Gastroesophageal sphincter (tissue), 4 donors: ENCODE data around the gene FBXO48. TPM values are rescaled to one million over a fixed set of nuclear protein-coding genes. Genes with fewer than 3 reads are reported as not detected.

Source experiments
- ATAC-seq: fragments of 150-250 bp; one replicate; pipeline ENCODE4 v1.9.1; 2016; ENCODE audit warnings: mild to moderate bottlenecking, moderate library complexity
- H3K27ac ChIP-seq, 4 donors: fragments of 200-600 bp; sonication (generic) in 3 of 4; 1 replicate in 3 of 4; 2 replicates in 1 of 4; pipeline ENCODE4 v1.5.1; 2016 to 2019
- H3K27me3 ChIP-seq: fragments of 200-600 bp; sonication (generic); one replicate; pipeline ENCODE4 v1.5.1; 2019
- H3K36me3 ChIP-seq, 2 donors: fragments of 200-600 bp; sonication (generic); one replicate each; pipeline ENCODE4 v1.5.1; 2019; ENCODE audit warnings: control low read depth in 1 of 2
- H3K4me1 ChIP-seq, 3 donors: fragments of 200-600 bp; sonication (generic); 1 replicate in 2 of 3; 2 replicates in 1 of 3; pipeline ENCODE4 v1.5.1; 2016 to 2019; ENCODE audit warnings: control low read depth in 2 of 3
- H3K4me3 ChIP-seq, 2 donors: fragments of 200-600 bp; sonication (generic); one replicate each; pipeline ENCODE4 v1.5.1; 2019; ENCODE audit warnings: mild to moderate bottlenecking in 1 of 2, moderate library complexity in 1 of 2
- H3K9me3 ChIP-seq, 3 donors: fragments of 200-600 bp; sonication (generic); one replicate each; pipeline ENCODE4 v1.5.1; 2017 to 2019; ENCODE audit warnings: control low read depth in 2 of 3
- EP300 ChIP-seq: sonication (generic); formaldehyde crosslinking; IDR thresholded peaks from one replicate; pipeline ENCODE4 v1.6.1; 2017; ENCODE audit warnings: antibody characterized with exemption, mild to moderate bottlenecking
- POLR2A ChIP-seq, 2 donors: fragments of 450-650 bp; IDR thresholded peaks; one replicate each; pipeline ENCODE4 v1.6.1; 2017; ENCODE audit warnings: antibody characterized with exemption in 2 of 2, mild to moderate bottlenecking in 2 of 2, moderate library complexity in 1 of 2
- POLR2AphosphoS5 ChIP-seq: sonication (generic); formaldehyde crosslinking; IDR thresholded peaks from one replicate; pipeline ENCODE4 v1.6.1; 2017; ENCODE audit warnings: antibody characterized with exemption
- WGBS, 2 donors: methylation state at CpG; one replicate each; pipeline ENCODE4 v1.1.5; 2018; ENCODE audit warnings: low coverage in 1 of 2; 5-methylcytosine and 5-hydroxymethylcytosine counted together
- total RNA-seq, 4 donors: library from RNA; depleted of rRNA; stranded (reverse); fragments of >200 nt; gene quantifications; one replicate each; pipeline ENCODE4 v1.1.0, GENCODE V29; 2016
- TF ChIP-seq, protein P1 (sequence below), 4 experiments: fragments of 200-600 bp in 2 of 4; fragments of 450-650 bp in 2 of 4; sonication (generic) in 1 of 4; IDR thresholded peaks; one replicate each; pipeline ENCODE4 v1.5.1; 2017 to 2019; ENCODE audit warnings: antibody characterized with exemption in 4 of 4, mild to moderate bottlenecking in 2 of 4, moderate library complexity in 2 of 4

The FBXO48 gene
- total RNA-seq, 4 donors from 2014 or later: 0.35 to 1.2 (median 0.62) TPM

GRCh38 chr2:68472796-68473414 lies 5.8 kb upstream of the FBXO48 start:
- no peaks in the 10 kb centered on the region for H3K9me3 ChIP-seq
- no peak overlapping the region for H3K4me3 ChIP-seq
- no peak for ATAC-seq
- WGBS, 2 donors: 75 to 89% methylated on average over 3 of the region's 3 CpGs
- no peaks in the 10 kb centered on the region for H3K36me3 ChIP-seq
- H3K4me1 ChIP-seq: peaks cover 0 to 9% (median 4%) of the 10 kb centered on the region in 3 donors
- no peaks in the 10 kb centered on the region for H3K27me3 ChIP-seq
- no peak overlapping the region for H3K27ac ChIP-seq
- no peak for TF ChIP-seq POLR2AphosphoS5
- no peak for TF ChIP-seq POLR2A (IDR thresholded peaks at IDR 0.05)
- TF ChIP-seq EP300: no peak
- TF ChIP-seq, protein P1, sequence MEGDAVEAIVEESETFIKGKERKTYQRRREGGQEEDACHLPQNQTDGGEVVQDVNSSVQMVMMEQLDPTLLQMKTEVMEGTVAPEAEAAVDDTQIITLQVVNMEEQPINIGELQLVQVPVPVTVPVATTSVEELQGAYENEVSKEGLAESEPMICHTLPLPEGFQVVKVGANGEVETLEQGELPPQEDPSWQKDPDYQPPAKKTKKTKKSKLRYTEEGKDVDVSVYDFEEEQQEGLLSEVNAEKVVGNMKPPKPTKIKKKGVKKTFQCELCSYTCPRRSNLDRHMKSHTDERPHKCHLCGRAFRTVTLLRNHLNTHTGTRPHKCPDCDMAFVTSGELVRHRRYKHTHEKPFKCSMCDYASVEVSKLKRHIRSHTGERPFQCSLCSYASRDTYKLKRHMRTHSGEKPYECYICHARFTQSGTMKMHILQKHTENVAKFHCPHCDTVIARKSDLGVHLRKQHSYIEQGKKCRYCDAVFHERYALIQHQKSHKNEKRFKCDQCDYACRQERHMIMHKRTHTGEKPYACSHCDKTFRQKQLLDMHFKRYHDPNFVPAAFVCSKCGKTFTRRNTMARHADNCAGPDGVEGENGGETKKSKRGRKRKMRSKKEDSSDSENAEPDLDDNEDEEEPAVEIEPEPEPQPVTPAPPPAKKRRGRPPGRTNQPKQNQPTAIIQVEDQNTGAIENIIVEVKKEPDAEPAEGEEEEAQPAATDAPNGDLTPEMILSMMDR (IDR thresholded peaks at IDR 0.05): no peak

GRCh38 chr2:68471385-68471784 lies 4.3 kb upstream of the FBXO48 start:
- 91 to 100% methylated on average over 2 of the region's 2 CpGs for WGBS, 2 donors
- no peak for ATAC-seq
- H3K27ac ChIP-seq: no peak overlapping the region
- no peaks in the 10 kb centered on the region for H3K36me3 ChIP-seq
- H3K4me3 ChIP-seq: no peak overlapping the region
- H3K27me3 ChIP-seq: no peaks in the 10 kb centered on the region
- no peak for TF ChIP-seq POLR2AphosphoS5
- TF ChIP-seq, protein P1 (IDR thresholded peaks at IDR 0.05): no peak
- no peak for TF ChIP-seq EP300
- no peak for TF ChIP-seq POLR2A (IDR thresholded peaks at IDR 0.05)
- peaks cover 0 to 14% (median 4%) of the 10 kb centered on the region in 3 donors for H3K4me1 ChIP-seq
- H3K9me3 ChIP-seq: no peaks in the 10 kb centered on the region

DNA sequence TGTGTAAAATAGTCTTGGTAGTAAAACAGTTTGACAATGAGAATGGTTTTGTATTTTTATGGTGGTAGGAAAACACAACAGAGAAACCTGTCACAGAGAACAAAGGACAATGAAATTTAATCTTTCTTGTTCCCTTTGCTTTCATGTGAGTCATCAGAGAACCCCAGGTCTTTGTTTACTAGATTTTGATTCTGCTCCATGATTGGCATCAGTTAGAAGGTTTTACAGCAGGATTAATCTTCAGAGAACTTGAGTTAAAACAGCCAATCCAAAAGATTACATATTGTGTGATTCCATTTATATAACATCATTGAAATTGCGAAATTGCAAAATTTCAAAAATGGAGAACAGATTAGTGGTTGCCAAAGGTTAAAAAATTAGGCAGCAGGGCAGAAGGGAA lies 2.8 kb upstream of the FBXO48 start:
- whole genome bisulfite sequencing, 2 donors: 92 to 100% methylated on average over 1 of the region's 1 CpG
- no peaks in the 10 kb centered on the region for H3K9me3 ChIP-seq

DNA sequence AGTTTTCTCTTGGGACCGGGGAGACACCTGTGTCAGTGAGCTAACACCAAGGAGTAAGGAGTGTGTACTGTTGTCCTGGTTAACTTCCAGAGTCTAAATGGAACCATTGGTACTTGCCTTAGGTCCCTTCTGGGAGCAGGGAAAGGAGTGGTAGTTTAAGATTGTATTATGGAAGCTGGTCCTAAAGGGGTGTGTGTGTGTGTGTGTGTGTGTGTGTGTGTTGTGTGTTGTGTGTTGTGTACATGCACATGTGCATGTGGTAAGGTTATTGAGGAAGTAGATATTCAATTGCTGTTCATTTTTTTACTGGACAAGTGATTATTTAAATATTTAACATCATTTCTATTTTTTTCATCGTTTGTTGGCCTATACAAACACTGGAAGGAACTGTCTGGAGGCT lies 1.7 kb upstream of the FBXO48 start:
- WGBS, 2 donors: 80 to 100% methylated on average over 1 to 2 of the region's 2 CpGs
- H3K4me1 ChIP-seq: peaks cover 0 to 24% (median 7%) of the 10 kb centered on the region in 3 donors
- ATAC-seq: no peak

More for the DNA sequence above, 2.8 kb upstream of the FBXO48 start:
- H3K4me1 ChIP-seq: peaks cover 0 to 24% (median 7%) of the 10 kb centered on the region in 3 donors
- H3K27me3 ChIP-seq: no peaks in the 10 kb centered on the region
- ATAC-seq: no peak
- no peaks in the 10 kb centered on the region for H3K36me3 ChIP-seq
- no peak overlapping the region for H3K27ac ChIP-seq
- H3K4me3 ChIP-seq: no peak overlapping the region
- no peak for TF ChIP-seq EP300
- no peak for TF ChIP-seq POLR2A (IDR thresholded peaks at IDR 0.05)
- no peak for TF ChIP-seq POLR2AphosphoS5
- TF ChIP-seq, protein P1 (IDR thresholded peaks at IDR 0.05): no peak

More for the DNA sequence above, 1.7 kb upstream of the FBXO48 start:
- H3K36me3 ChIP-seq: no peaks in the 10 kb centered on the region
- no peak for TF ChIP-seq EP300
- TF ChIP-seq POLR2AphosphoS5: no peak
- TF ChIP-seq POLR2A (IDR thresholded peaks at IDR 0.05): no peak
- TF ChIP-seq, protein P1 (IDR thresholded peaks at IDR 0.05): no peak
- no peaks in the 10 kb centered on the region for H3K27me3 ChIP-seq
- H3K27ac ChIP-seq: no peak overlapping the region
- H3K9me3 ChIP-seq: no peaks in the 10 kb centered on the region
- no peak overlapping the region for H3K4me3 ChIP-seq
